Keratinocyte (primary cell): ENCODE measurements around the gene BANP.

ENCODE experiments used
- CTCF ChIP-seq, 3 experiments: IDR thresholded peaks in 1 of 3; conservative IDR thresholded peaks in 1 of 3; optimal IDR thresholded peaks in 1 of 3; 2 replicates in 2 of 3; 3 replicates in 1 of 3; pipeline versions ENCODE3 to v1.5.1; 2011; ENCODE audit warnings: low read length in 3 of 3, mild to moderate bottlenecking in 3 of 3, moderate library complexity in 2 of 3, control low read depth in 1 of 3, inconsistent platforms in 1 of 3; ENCODE audit not compliant: insufficient read depth in 2 of 3; ENCODE audit errors: extremely low read depth in 1 of 3
- EZH2 ChIP-seq: IDR thresholded peaks from one replicate; pipeline ENCODE4 v1.6.1; 2012; ENCODE audit warnings: inconsistent platforms, mild to moderate bottlenecking, low read length, moderate library complexity

GRCh38 chr16:87938412-87938949 lies 12.8 kb upstream of the BANP start:
- TF ChIP-seq CTCF (optimal IDR thresholded peaks at IDR 0.05 in 1 of 3, IDR thresholded peaks at IDR 0.05 in 1 of 3, conservative IDR thresholded peaks at IDR 0.05 in 1 of 3; ENCODE audit: extremely low read depth in 1 of 3, insufficient read depth in 2 of 3, low read length in 3 of 3) (no peak), EZH2 (no peak)
